HepG2 (cell line): Measurements from ENCODE around the gene ZNF10.

Experiments used
- PHB2 ChIP-seq: fragments of 450-650 bp; IDR thresholded peaks from 2 replicates; pipeline ENCODE4 v1.6.1; 2018; ENCODE audit not compliant: partially characterized antibody
- REST ChIP-seq, 2 experiments: IDR thresholded peaks; 2 replicates each; pipeline ENCODE4 v1.6.1; 2011 to 2012; ENCODE audit warnings: low read length in 2 of 2, borderline replicate concordance in 1 of 2, low read depth in 1 of 2, mild to moderate bottlenecking in 1 of 2, moderate library complexity in 1 of 2
- SALL2 ChIP-seq: sonication (generic); formaldehyde crosslinking; IDR thresholded peaks from 2 replicates; pipeline ENCODE4 v1.8.1; 2023; ENCODE audit warnings: mild to moderate bottlenecking, missing genetic modification reagents, inconsistent platforms
- TCF12 ChIP-seq, 2 experiments: fragments of 450-650 bp in 1 of 2; sonication (generic) in 1 of 2; formaldehyde crosslinking in 1 of 2; IDR thresholded peaks; 2 replicates each; pipeline versions ENCODE4 v1.6.1 to v1.8.0; 2017 to 2022; ENCODE audit warnings: antibody characterized with exemption in 1 of 2, mild to moderate bottlenecking in 1 of 2, missing genetic modification reagents in 1 of 2, moderate library complexity in 1 of 2
- TRAFD1 ChIP-seq: sonication (generic); formaldehyde crosslinking; IDR thresholded peaks from 2 replicates; pipeline ENCODE4 v1.5.1; 2020; ENCODE audit warnings: missing genetic modification reagents, mild to moderate bottlenecking, borderline replicate concordance
- ZBTB10 ChIP-seq: sonication (generic); formaldehyde crosslinking; IDR thresholded peaks from 2 replicates; pipeline ENCODE4 v1.4.0; 2020; ENCODE audit warnings: missing genetic modification reagents, borderline replicate concordance

GRCh38 chr12:133181238-133181959 is 51.0 kb downstream of the ZNF10 start, which contains the start of gene ZNF268:
- TF ChIP-seq ZBTB10 (no peak), TRAFD1 (CRISPR knock-in tag) (no peak), PHB2 (no peak), SALL2 (CRISPR knock-in tag) (no peak; the same call in 1 of the 2 replicates), REST (IDR thresholded peaks at IDR 0.05; ENCODE audit: borderline replicate concordance in 1 of 2, low read depth in 1 of 2, low read length in 2 of 2) (no peak; a peak in 1 of 4 replicates), TCF12 (IDR thresholded peaks at IDR 0.05) (no peak), TCF12 (CRISPR knock-in tag; IDR thresholded peaks at IDR 0.05) (no peak)
